Measurements from ENCODE around the gene INHBE.
"Not testable (repeated sequence)": the region's sequence is repeated elsewhere in the genome, so short reads cannot be mapped to it uniquely, and the experiment has no call there.

The INHBE gene

DNA sequence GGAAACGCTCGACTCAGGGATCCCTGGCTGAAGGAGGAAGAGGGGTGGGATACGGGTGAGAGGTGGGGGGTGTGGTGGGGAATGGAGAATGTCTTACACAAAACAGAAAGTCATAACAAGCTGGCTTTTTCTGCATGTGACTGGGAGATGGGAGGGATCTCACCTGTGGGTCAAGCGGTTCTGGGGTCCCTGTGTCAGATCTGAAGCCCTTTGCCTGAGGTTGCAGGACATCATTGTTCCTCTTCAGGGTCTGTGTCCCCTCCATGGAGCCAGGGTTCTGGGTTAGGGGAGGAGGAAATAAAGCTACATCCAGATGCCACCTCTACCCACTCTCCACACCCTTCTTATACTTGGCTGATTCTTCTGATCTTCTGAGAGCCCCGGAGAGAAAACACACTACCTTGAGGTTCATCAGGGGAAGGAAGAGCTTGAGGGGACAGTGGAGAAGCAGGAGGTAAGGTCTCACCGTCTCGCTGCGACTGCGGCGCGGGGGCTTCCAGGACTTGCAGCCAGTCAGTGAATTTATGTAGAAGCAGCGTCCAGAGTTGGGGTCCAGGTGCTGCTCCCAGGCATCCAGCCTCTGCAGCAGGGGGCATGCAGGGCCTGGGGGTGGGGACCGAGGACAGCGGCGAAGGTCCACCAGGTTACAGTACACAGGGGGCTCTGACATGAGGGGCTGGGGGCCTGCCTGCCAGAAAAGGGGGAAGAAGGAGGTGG lies 22.0 kb downstream of the INHBE start:
- DNase-seq = no peak

DNA sequence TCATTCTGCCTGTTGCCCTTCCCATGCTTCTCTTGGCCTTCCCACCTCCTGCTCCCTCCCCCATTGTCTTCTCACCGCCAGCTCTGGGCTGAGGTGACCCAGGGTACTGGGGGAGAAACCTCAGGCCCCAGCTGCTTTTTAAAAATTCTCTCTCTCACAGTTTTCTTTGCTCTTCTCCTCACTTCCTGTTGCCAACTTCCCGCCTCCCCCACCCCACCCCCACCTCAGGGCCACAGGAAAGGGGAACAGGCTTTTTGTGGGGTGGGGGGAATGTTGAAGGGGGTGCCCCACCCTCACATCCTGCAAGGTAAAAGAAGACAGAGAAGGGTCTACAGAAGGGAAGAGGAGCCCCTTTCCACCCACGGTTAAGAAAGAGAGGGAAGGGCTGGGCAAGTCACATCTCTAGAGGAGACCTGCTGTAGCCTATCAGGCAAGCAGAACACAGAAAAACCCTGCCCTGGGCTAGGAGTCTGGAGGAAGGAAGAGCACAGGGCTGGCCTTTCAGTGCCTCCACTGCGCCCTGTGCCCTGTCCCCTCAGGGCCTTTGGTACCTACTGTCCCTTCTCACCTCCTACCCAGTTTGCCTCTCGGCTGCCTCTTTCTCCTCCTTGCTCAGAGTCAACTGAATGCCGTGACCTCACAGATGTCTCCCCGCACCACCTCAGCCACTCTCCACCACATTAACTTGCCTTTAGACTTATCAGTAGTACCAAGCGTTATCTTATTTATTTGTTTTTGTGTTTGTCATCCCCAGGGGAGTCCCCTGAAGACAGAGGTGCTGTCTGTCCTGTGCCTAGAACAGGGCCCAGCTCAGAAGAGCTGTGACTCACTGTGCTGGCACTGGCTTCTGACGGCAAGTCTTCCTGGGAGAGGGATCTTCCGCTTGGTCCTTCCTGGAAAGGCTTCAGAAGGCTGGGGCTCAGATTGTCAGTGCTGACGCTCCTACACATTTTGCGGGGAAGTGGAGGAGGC lies 22.9 kb downstream of the INHBE start:
- DNase-seq = peak; percentile 61 to 75

DNA sequence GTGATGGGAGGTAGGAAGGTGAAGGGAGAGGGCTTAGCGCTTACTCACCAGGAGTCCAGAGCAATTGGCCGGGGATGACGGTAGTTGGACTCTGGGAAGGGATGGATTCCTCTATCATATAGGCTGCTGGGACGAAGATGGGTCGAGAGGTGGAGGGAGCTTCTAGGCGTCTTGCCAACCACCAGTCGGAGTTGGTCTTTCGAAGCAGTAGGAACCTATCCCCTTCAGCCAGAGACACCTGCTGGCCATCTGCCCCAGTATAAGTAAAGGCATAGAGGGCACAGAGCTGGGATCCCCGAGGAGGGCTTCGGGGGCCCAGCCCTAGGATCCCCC lies 23.9 kb downstream of the INHBE start:
- DNase-seq = no peak

DNA sequence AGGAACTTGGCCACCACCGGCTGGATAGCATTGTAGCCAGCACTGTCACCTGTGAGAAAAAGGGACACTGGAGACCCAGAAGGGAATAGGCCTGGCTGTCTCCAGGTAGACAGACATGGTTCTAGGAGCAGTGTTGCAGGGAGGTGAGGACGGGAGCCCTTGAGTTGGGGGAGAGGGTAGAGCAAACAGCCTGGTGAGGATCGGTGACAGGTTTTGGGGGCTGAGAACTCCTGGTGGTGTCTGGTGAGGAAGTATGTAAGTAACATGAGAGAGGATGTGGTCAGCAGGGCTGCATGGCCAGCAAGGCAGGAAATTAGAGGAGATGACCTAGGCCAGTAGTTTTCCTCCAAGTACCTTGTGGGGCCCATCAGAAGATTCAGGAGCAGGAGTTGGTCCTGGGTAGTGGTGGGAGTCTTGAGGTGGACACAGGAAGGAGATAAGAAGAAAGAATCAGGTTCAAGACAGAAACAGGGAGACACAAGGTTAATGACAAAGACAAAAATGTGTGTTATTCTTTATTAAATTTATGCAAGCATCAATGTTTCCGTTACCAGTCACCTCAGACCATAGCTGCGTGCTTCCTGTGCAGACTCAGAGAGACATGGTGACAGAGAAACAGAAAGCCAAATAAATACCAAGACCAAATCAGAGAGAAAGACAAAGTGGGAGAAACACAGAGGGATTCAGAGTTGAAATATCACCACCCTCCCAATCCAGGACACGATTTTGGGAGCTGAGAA lies 24.4 kb downstream of the INHBE start, which contains the start of gene ARHGAP9:
Gene ARHGAP9 (minus strand): TSS at position 491 of the 740 bp plus-strand sequence. CDS start 460 bp downstream, at position 31.
- peak; percentile 22 to 43 for DNase-seq

DNA sequence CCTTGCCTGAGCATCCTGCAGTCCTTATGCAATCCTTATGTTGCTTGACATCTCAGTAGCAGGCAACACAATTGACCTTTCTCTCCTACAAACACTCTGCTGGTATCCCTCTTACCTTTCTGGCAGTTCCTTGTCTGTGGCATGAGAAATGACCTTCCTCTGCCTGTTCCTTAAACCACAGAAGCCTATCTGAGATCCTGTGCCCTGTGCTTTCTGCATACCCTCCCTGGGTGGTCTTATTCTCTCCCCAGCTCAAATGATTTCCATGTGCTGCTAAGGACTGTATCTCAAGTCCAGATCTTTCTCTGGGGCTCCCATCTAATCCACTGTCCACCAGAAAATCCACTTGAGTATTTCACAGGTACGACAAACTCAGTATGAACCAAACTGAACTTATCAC lies 26.6 kb downstream of the INHBE start:
- no peak for DNase-seq

DNA sequence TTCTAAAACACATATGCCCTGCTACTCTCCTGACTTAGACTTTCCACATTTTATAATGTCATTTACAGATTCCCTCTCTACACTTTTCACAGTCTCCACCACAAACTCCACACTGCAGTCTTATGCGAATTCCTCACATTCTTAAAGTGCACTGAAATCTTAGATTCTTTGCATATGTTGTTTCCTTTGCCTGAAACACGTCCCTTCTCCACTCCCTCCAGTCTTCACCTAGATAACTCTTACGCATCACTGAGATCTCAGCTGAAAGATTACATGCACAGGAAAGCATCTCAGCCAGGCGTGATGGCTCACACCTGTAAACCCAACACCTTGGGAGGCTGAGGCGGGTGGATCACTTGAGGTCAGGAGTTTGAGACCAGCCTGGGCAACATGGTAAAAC lies 28.4 kb downstream of the INHBE start:
- DNase-seq = no peak

DNA sequence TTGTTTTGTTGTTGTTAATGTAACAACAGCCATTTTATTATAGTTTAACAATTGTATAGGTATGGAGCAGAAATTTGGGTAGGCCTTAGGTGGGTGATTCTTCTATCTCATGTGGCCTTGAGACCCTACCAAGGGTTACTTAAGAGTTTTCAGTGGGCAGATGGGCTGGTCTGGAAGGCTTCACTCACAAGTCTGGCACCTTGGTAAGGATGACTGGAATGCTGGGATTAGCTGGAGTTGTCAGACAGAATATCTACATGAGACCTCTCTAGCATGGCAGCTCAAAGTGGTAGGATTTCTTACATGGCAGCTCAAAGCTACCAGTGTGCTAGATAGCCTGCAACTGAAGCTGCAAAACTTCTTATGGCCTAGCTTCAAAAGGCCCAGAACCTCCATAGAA lies 30.6 kb downstream of the INHBE start:
- no peak for DNase-seq

DNA sequence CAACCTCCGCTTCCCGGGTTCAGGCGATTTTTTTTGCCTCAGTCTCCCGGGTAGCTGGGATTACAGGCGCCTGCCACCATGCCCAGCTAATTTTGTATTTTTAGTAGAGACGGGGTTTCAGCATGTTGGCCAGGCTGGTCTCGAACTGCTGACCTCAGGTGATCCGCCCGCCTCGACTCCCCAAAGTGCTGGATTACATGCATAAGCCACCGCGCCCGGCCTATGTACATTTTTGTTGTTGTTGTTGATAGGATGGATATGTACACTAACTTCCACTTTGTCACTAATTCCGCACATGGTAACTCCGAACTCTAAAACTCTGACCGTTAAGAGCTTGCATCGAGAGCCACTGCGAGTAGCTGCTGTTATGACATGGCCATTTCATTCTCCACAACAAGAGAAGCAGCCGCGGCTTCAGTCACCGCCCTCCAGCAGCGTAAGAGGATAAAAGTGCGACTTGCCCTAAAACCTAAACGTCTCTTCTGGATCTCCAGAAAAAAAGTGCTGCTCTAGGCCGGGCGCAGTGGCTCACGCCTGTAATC lies 32.0 kb downstream of the INHBE start:
- DNase-seq = no peak

DNA sequence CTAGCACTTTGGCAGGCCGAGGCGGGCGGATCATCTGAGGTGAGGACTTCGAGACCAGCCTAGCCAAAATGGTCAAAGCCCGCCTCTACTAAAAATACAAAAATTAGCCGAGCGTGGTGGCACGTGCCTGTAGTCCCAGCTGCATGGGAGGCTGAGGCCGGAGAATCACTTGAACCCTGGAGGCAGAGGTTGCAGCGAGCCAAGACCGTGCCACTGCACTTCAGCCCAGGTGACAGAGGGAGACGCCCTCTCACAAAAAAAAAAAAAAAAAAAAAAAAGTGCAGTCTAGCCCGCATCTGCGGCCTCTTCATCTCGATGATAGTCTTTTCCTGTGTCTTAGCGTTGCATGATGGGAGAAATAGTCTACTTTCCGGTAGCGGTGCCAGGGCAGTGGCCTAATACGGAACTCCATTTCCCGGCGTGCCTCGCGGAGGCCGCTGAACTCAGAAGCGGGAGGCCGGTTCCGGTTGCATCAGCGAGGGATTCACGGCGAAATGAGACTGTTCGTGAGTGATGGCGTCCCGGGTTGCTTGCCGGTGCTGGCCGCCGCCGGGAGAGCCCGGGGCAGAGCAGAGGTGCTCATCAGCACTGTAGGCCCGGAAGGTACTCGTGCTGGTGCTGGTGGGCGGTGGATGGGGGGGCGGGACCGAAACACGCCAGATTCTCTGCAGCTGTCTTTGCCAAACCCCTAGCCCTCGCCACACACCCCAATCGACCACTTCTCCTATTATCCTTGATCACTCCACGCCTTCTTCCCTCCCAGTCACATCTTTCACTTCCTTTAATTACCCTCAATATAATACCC lies 32.7 kb downstream of the INHBE start, which contains the start of gene MARS1:
Gene MARS1 (plus strand): TSS at position 472 of the 805 bp plus-strand sequence. CDS start 23 bp downstream, at position 495.
- peak; percentile 93 to 98 for DNase-seq

DNA sequence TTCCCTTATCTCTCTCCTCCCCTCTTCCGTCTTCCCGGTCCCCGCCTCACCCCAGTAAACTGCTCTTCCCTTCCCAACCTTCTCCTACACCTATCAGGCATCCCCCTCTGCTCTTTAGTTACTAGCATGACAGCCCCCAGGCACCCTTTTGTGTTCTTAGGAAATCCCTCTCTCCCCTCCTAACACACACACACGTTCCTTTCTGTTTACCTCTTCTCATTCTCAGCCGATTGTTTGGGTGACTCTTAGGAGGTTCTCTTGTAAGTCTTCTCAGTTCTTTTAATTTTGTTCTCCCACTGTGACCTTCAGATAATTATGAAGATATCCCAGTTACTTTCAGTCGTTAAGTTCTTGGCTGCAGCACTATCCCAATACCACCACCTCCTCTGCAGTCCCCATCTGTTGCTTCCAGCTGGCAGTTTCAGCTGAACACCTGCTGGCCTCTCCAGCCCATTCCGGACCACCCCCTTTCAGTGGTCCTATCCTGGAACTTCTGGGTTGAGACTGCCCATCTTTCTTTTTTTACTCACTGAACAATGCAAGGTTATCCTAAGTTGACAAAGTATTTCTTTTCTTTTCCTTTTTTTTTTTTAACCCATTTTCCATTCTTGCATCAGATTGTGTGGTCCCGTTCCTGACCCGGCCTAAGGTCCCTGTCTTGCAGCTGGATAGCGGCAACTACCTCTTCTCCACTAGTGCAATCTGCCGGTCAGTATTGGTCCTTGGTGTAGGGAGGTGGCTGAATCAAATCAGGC lies 33.5 kb downstream of the INHBE start:
- no peak for DNase-seq

DNA sequence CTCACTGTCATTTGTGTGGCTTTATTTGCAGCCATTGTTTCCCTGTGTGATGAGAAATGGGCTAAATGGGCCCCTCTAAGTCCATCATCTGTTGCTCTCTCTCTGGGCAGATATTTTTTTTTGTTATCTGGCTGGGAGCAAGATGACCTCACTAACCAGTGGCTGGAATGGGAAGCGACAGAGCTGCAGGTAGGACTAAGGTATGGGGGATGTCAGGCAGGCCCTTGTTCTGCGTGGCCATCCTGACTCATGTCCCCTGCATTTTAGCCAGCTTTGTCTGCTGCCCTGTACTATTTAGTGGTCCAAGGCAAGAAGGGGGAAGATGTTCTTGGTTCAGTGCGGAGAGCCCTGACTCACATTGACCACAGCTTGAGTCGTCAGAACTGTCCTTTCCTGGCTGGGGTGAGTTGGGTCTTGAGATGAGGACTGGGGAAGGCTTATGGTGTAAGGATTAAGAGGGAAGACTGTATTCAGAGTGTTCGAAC lies 34.1 kb downstream of the INHBE start:
- DNase-seq = no peak

DNA sequence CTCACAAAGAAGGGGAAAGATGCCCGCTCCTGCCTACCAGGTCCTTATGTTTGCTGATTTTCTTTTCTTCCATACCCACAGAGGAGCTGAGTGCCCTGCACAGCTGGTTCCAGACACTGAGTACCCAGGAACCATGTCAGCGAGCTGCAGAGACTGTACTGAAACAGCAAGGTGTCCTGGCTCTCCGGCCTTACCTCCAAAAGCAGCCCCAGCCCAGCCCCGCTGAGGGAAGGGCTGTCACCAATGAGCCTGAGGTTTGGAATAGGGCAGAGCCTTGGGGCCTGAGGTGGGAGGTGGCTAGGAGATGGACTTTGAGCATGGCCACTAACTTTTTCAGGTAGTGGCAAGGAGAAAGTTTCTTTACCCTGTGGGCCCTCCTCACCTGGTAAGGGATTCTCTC lies 35.0 kb downstream of the INHBE start:
- no peak for DNase-seq

DNA sequence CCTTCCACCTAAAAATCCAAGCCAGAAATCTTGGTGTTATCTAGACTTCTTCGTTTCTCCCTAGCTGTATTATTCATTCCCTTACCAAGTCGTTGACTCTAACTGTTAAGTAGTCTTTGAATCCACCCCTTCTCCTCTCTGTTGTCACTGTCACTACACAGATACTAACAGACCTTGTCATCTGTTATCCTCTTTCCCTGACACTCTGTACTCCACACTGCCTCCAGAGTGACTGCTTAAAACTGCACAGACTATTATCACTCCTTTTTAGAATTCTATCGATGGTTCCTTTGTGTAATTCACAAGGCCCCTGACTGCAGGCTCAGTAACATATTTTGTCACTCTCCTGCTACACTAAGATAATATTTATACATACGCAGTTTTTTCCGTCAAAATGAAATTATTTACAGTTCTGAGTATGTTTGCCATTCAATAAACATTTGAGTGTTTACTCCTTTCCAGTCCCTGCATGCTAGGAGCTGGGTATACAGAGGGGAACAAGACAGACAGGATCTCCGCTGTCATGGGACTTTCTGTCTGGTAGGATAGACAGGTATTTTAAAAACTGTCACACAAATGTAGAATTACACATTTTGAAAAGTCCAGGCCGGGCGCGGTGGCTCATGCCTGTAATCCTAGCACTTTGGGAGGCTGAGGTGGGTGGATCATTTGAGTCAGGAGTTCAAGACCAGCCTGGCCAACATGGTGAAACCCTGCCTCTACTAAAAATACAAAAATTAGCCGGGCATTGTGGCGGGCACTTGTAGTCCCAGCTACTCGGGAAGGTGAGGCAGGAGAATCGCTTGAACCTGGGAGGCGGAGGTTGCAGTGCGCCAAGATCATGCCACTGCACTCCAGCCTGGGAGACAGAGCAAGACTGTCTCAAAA lies 36.5 kb downstream of the INHBE start:
- peak; percentile 45 to 51 for DNase-seq

DNA sequence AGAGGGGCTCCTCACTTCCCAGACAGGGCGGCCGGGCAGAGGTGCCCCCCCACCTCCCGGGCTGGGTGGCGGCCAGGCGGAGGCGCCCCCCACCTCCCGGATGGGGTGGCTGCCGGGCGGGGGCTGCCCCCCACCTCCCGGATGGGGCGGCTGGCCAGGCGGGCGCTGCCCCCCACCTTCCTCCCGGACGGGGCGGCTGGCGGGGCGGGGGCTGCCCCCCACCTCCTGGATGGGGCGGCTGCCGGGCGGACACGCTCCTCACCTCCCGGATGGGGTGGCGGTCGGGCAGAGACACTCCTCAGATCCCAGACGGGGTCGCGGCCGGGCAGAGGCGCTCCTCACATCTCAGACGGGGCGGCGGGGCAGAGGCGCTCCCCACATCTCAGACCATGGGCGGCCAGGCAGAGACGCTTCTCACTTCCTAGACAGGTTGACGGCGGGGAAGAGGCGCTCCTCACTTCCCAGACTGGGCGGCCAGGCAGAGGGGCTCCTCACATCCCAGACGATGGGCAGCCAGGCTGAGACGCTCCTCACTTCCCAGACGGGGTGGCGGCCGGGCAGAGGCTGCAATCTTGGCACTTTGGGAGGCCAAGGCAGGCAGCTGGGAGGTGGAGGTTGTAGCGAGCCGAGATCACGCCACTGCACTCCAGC lies 40.1 kb downstream of the INHBE start:
- DNase-seq = not testable (repeated sequence)

DNA sequence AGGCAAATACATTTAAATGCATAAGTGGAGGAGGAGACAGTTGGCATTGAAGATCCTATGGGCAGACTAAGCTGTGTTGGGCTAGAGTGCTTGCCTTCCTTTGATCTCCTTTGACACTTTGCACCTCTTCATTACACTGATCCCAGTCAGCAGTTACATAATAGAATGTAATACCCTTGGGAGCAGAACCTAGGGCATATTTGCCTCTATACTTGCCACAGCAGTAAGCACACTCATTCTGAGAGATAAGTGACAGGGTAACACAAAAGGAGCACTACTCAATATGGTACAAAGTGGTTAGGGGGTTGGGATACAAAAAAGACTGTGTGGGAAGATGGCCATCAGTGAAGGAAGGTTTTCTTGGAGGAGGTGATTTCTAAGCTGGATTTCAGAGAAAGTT lies 41.7 kb downstream of the INHBE start:
- DNase-seq = no peak

DNA sequence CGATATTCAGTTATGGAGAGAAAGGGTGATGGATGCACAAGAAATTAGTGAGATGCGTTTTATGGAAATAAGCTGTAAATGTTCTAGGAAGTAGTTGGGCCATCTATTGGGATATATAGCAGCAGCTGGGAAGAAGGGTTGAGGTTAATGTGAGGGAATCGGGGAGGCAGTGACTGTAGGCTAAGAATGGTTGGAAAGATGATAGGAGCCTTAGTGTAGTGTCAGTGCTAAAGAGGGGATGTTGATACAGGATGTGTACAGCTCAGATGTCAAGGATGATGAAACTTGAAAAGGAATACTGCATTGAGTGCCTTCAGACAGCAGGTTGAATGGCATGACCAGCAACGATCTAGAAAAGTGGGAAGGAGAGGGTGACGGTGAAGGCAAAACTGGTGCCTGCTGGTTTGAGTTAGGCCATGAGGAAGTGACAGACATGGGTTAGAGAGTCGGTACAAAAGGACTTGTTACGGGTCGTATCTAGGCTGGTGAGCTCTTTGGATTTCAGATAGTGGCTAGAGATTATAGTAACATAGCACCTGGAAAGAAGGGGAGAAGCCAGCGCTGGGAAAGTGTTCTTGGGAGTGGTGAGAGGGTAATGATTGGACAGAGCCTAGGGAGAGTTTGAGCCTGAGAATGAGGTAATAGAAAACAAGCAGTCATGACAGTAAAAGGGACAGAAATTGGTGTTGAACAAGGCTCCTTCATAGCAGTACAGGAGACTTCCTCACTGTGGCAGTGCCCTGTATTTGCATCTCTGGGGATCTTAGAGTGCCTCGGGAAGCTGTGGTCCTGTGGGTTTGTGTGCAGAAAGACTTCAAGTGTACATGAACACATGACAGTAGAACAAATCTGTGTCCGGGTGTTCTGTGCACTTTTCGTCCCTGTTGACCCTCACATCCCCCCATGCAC lies 42.4 kb downstream of the INHBE start:
- no peak for DNase-seq

DNA sequence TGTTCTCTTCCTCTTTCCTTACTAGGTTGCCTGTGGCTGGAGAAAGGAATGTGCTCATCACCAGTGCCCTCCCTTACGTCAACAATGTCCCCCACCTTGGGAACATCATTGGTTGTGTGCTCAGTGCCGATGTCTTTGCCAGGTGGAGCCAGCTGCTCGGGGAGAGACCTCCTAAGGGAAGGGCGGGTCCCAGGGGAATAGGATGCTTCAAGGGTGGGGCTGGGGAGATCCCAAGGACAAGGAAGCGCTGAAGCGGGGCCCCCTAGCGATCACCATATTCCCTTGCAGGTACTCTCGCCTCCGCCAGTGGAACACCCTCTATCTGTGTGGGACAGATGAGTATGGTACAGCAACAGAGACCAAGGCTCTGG lies 43.0 kb downstream of the INHBE start:
- no peak for DNase-seq

DNA sequence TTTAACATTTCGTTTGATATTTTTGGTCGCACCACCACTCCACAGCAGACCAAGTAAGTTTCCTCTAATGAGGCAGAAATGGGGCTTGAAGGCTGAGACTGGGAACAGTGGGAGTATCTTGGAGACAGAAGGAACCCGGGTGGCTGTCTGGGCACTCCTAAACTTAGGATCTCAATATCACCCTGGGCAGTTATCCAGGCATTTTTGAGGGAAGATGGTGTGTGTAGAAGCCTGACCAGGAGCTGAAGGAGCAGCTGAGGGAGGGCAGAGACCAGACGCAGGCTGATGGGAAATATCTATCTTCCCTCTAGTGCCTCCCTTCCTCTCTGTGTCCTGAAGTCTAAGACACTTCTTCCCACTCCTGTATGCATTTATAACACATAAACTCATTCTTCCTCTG lies 43.5 kb downstream of the INHBE start:
- DNase-seq = no peak

All from AML-193 (cell line).